ENCODE measurements around the gene KDM8.
A peak's percentile ranks its signal among the peaks of the same experiment; 100 is the strongest.
"Not testable (repeated sequence)": the region's sequence is repeated elsewhere in the genome, so short reads cannot be mapped to it uniquely, and the experiment has no call there.

Gene KDM8

GRCh38 chr16:27245276-27246172 lies 42.2 kb downstream of the KDM8 start:
- DNase-seq: no peak

GRCh38 chr16:27246439-27246838 lies 43.1 kb downstream of the KDM8 start:
- no peak for DNase-seq

GRCh38 chr16:27247076-27247475 lies 43.8 kb downstream of the KDM8 start:
- DNase-seq: not testable (repeated sequence)

GRCh38 chr16:27248036-27248435 lies 44.7 kb downstream of the KDM8 start:
- DNase-seq: no peak

- not testable (repeated sequence) for DNase-seq
Observed at GRCh38 chr16:27248886-27249285, 45.6 kb downstream of the KDM8 start.

- DNase-seq: no peak
Observed at GRCh38 chr16:27251541-27252205, 48.3 kb downstream of the KDM8 start.

GRCh38 chr16:27252206-27252585 lies 48.9 kb downstream of the KDM8 start:
- DNase-seq: no peak

GRCh38 chr16:27253526-27253930 lies 50.2 kb downstream of the KDM8 start:
- no peak for DNase-seq

GRCh38 chr16:27254262-27254811 lies 51.0 kb downstream of the KDM8 start:
- DNase-seq: no peak

- no peak for DNase-seq
Observed at GRCh38 chr16:27256861-27257260, 53.5 kb downstream of the KDM8 start.

GRCh38 chr16:27257271-27257670 lies 53.9 kb downstream of the KDM8 start:
- DNase-seq: no peak

- no peak for DNase-seq
Observed at GRCh38 chr16:27258241-27258734, 55.0 kb downstream of the KDM8 start.

GRCh38 chr16:27259710-27260109 lies 56.4 kb downstream of the KDM8 start:
- DNase-seq: no peak

- DNase-seq: not testable (repeated sequence)
Observed at GRCh38 chr16:27262904-27263423, 59.6 kb downstream of the KDM8 start.

- DNase-seq: no peak
Observed at GRCh38 chr16:27264151-27264550, 60.8 kb downstream of the KDM8 start.

- DNase-seq: no peak
Observed at GRCh38 chr16:27265982-27266381, 62.7 kb downstream of the KDM8 start.

GRCh38 chr16:27267037-27267677 lies 63.8 kb downstream of the KDM8 start:
- DNase-seq: no peak

- DNase-seq: peak; percentile 97
Observed at GRCh38 chr16:27268376-27269299, 65.3 kb downstream of the KDM8 start, which contains the start of gene NSMCE1. TSS of gene NSMCE1 (minus strand) at chr16:27268772. CDS start at chr16:27257570, 11,202 bp downstream.

- no peak for DNase-seq
Observed at GRCh38 chr16:27269300-27270150, 66.2 kb downstream of the KDM8 start.

GRCh38 chr16:27270349-27270748 lies 67.0 kb downstream of the KDM8 start:
- no peak for DNase-seq
